LHCN-M2 (cell line): Measurements from ENCODE around the gene NOD2. TPM values are rescaled to one million over a fixed set of nuclear protein-coding genes. Genes with fewer than 3 reads are reported as not detected.

Experiments
- DNase-seq: peaks from one replicate; pipeline ENCODE4 v3.0.0-alpha.2; 2012; ENCODE audit warnings: low read depth
- total RNA-seq: library from RNA; depleted of rRNA; stranded (reverse); fragments of >200 nt; gene quantifications from 2 replicates; pipeline ENCODE4 v1.2.3, GENCODE V29; 2014; rRNA removed

Gene NOD2
- total RNA-seq, 1 experiment from 2014 or later = 0.80 TPM

GRCh38 chr16:50781043-50781442 is 87.6 kb downstream of the NOD2 start:
- no peak for DNase-seq

GRCh38 chr16:50781518-50781917 is 88.1 kb downstream of the NOD2 start:
- no peak for DNase-seq

Other genes starting within 250 kb of the NOD2 start
- 0.06 and 0.19 TPM in 2 replicates for gene NKD1, start 145.2 kb upstream of the NOD2 start, total RNA-seq
- not detected in 2 replicates for gene SNX20, start 12.3 kb upstream of the NOD2 start, total RNA-seq
- 51.2 and 58.0 TPM in 2 replicates for gene CYLD, start 48.5 kb downstream of the NOD2 start, total RNA-seq